ENCODE measurements around the gene BMERB1.

DNA sequence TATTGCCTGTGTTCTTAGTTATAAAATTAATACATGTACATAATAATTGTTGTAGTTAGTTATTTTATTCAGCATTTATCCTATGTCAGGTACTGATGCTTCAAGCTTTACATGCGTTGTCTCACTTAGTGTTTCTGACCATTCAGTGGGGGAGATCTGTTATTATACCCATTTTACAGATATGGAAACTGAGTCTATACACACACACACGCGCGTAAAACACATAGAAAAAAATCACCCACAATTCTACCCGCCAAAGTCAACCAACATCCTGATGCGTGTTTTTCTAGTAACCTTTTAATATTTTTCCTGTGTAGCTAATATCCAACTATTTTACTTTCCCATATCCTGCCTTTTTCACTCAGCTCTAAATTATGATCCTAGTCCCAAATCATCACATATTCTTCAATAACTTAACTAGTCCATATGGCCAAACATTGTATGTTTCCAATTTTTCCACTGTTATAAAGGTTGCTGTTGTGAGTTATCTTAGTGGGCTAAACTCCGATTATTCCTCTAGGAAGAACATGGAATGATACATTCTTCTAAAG is 48.4 kb downstream of the BMERB1 start:
- TF ChIP-seq, protein P1, sequence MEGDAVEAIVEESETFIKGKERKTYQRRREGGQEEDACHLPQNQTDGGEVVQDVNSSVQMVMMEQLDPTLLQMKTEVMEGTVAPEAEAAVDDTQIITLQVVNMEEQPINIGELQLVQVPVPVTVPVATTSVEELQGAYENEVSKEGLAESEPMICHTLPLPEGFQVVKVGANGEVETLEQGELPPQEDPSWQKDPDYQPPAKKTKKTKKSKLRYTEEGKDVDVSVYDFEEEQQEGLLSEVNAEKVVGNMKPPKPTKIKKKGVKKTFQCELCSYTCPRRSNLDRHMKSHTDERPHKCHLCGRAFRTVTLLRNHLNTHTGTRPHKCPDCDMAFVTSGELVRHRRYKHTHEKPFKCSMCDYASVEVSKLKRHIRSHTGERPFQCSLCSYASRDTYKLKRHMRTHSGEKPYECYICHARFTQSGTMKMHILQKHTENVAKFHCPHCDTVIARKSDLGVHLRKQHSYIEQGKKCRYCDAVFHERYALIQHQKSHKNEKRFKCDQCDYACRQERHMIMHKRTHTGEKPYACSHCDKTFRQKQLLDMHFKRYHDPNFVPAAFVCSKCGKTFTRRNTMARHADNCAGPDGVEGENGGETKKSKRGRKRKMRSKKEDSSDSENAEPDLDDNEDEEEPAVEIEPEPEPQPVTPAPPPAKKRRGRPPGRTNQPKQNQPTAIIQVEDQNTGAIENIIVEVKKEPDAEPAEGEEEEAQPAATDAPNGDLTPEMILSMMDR (IDR thresholded peaks at IDR 0.05): no peak
- no peak for TF ChIP-seq POLR2A (IDR thresholded peaks at IDR 0.05)
